Aorta (tissue), 5 donors: Measurements from ENCODE around the gene CMSS1. TPM values are rescaled to one million over a fixed set of nuclear protein-coding genes. Genes with fewer than 3 reads are reported as not detected.

ENCODE experiments used
- ATAC-seq: fragments of 200-7000 bp; cut with Tn5 transposase; one replicate; pipeline ENCODE4 v1.9.1; 2022; ENCODE audit warnings: moderate library complexity; ENCODE audit not compliant: low FRiP score
- DNase-seq, 2 donors: peaks; one replicate each; pipeline ENCODE4 v3.0.0-alpha.2; 2020
- H3K27ac ChIP-seq, 2 donors: one replicate each; pipeline ENCODE4 v1.5.1; 2013; ENCODE audit warnings: low read length in 2 of 2, mild to moderate bottlenecking in 2 of 2, moderate library complexity in 2 of 2, control low read depth in 1 of 2, inconsistent platforms in 1 of 2, low read depth in 1 of 2
- H3K27me3 ChIP-seq, 2 donors: one replicate each; pipeline ENCODE4 v1.6.1; 2013; ENCODE audit warnings: control low read depth in 1 of 2, low read length in 1 of 2, mild to moderate bottlenecking in 1 of 2, moderate library complexity in 1 of 2; ENCODE audit not compliant: insufficient read depth in 2 of 2, control insufficient read depth in 1 of 2
- H3K36me3 ChIP-seq, 2 donors: one replicate each; pipeline ENCODE4 v1.6.1; 2013; ENCODE audit warnings: control low read depth in 1 of 2, low read length in 1 of 2, mild to moderate bottlenecking in 1 of 2; ENCODE audit not compliant: insufficient read depth in 2 of 2, control insufficient read depth in 1 of 2
- H3K4me1 ChIP-seq, 2 donors: one replicate each; pipeline ENCODE4 v1.6.1; 2013; ENCODE audit warnings: low read length in 2 of 2, control low read depth in 1 of 2, mild to moderate bottlenecking in 1 of 2, moderate library complexity in 1 of 2; ENCODE audit not compliant: insufficient read depth in 2 of 2, control insufficient read depth in 1 of 2
- H3K4me3 ChIP-seq, 2 donors: one replicate each; pipeline ENCODE4 v1.5.1; 2013; ENCODE audit warnings: low read length in 2 of 2, control low read depth in 1 of 2, mild to moderate bottlenecking in 1 of 2
- H3K9me3 ChIP-seq: one replicate; pipeline ENCODE4 v1.6.1; 2013; ENCODE audit warnings: mild to moderate bottlenecking, low read length; ENCODE audit not compliant: control insufficient read depth
- WGBS, 2 donors: extraction: QIAGEN DNeasy Blood & Tissue Kit; methylation state at CpG; one replicate each; pipeline ENCODE4 v1.1.7; 2013; 5-methylcytosine and 5-hydroxymethylcytosine counted together
- intact Hi-C, 2 donors: fragments of 100-400 bp; cut with DNase I; formaldehyde crosslinking; loops; one replicate each; pipeline versions ENCODE4 v1.14.2 to v1.15.0; 2022
- polyA plus RNA-seq, 2 donors: library from polyadenylated mRNA; stranded (reverse); fragments of 200-250 nt; gene quantifications; one replicate each; pipeline ENCODE4 v1.2.3, GENCODE V29; 2013
- total RNA-seq, 2 donors: library from RNA; stranded (reverse); fragmentation: NEBNext Ultra II Directional; extraction: Animal tissue kit (Norgen Biotek cat#: 25700); gene quantifications; one replicate each; pipeline ENCODE4 v1.2.1, GENCODE V29; 2021
- donor health status: healthy with polysubstance abuse.
- donor health status: Bipolar disorder and iron deficiency.
- donor health status: DM: no; HTN: no; CAD: no.
- donor health status: DM: no; HTN: no; CAD: no.
- donor health status: DM: yes; HTN: yes; CAD: no.

CMSS1 gene
- total and polyA plus RNA-seq, 4 donors, result 21.3 to 36.3 (median 33.3) TPM

GRCh38 chr3:100024520-100025303 is 207.1 kb downstream of the CMSS1 start:
- Histone ChIP-seq H3K27me3 (no peaks in the 10 kb centered on the region), H3K36me3 (peaks cover 0 to 2% of the 10 kb centered on the region in 2 donors), H3K4me3 (no peak overlapping the region), H3K4me1 (peaks cover 3 to 5% of the 10 kb centered on the region in 2 donors), H3K27ac (peak overlapping the region; percentile 68 to 88), H3K9me3 (no peaks in the 10 kb centered on the region)
- WGBS, 2 donors, result 3% methylated on average over 7 of the region's 7 CpGs
- DNase-seq (no peak), ATAC-seq (no peak)
- intact Hi-C loops, result no loop called here

- Histone ChIP-seq H3K4me3 (no peak overlapping the region), H3K27ac (no peak overlapping the region), H3K4me1 (peaks cover 3 to 12% of the 10 kb centered on the region in 2 donors), H3K36me3 (peaks cover 0 to 2% of the 10 kb centered on the region in 2 donors), H3K27me3 (no peaks in the 10 kb centered on the region), H3K9me3 (no peaks in the 10 kb centered on the region)
- DNase-seq, result no peak
- intact Hi-C loops, result no loop called here
- no peak for ATAC-seq
- WGBS, 2 donors, result 90 to 93% methylated on average over 1 of the region's 1 CpG
These were observed 209.7 kb downstream of the CMSS1 start for GRCh38 chr3:100027321-100027720.

- ATAC-seq (no peak), DNase-seq (no peak)
- H3K36me3 ChIP-seq, result peaks cover 0 to 2% of the 10 kb centered on the region in 2 donors
- H3K27me3 ChIP-seq, result no peaks in the 10 kb centered on the region
- intact Hi-C loops, result no loop called here
- peaks cover 0 to 12% of the 10 kb centered on the region in 2 donors for H3K4me1 ChIP-seq
- H3K27ac ChIP-seq, result no peak overlapping the region
- no peak overlapping the region for H3K4me3 ChIP-seq
- H3K9me3 ChIP-seq, result no peaks in the 10 kb centered on the region
- 77 to 95% methylated on average over 1 of the region's 1 CpG for WGBS, 2 donors
These were observed 211.4 kb downstream of the CMSS1 start for GRCh38 chr3:100029052-100029451.

DNA sequence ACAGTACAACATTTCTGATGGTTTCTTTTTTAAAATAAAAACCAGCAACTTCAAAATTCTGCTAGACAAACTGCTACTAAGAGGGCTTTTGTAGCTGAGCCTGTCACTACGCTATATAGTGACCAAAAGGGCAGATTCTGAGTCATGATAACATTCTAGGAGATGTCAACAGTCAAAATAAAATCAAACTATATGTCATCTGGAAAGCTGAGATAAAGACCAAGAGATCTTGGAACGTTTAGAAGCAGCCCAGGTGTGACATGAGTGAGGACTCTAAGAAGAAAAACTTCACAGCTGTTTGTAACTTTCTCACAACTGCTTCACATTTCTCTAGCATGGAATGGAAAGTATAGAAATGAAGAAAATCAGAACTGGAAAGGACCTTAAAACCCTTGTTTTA is 212.0 kb downstream of the CMSS1 start:
- ATAC-seq (no peak), DNase-seq (no peak)
- intact Hi-C loops, result loop anchor here in 1 of 2 donors (5.0 kb wide), 1 partner anchor 67 kb away; no protein-coding TSS in a partner anchor
- Histone ChIP-seq H3K9me3 (no peaks in the 10 kb centered on the region), H3K4me1 (peaks cover 0 to 12% of the 10 kb centered on the region in 2 donors), H3K27ac (no peak overlapping the region), H3K4me3 (no peak overlapping the region), H3K36me3 (peaks cover 0 to 2% of the 10 kb centered on the region in 2 donors), H3K27me3 (no peaks in the 10 kb centered on the region)
- 25 to 30% methylated on average over 2 of the region's 2 CpGs for WGBS, 2 donors

GRCh38 chr3:100030346-100030745 is 212.7 kb downstream of the CMSS1 start:
- ATAC-seq (no peak), DNase-seq (no peak)
- Histone ChIP-seq H3K27ac (no peak overlapping the region), H3K4me3 (no peak overlapping the region), H3K27me3 (no peaks in the 10 kb centered on the region), H3K4me1 (peaks cover 0 to 12% of the 10 kb centered on the region in 2 donors), H3K9me3 (no peaks in the 10 kb centered on the region), H3K36me3 (peaks cover 0 to 2% of the 10 kb centered on the region in 2 donors)
- WGBS, 2 donors, result 59 to 64% methylated on average over 3 of the region's 3 CpGs
- intact Hi-C loops, result loop anchor here in 1 of 2 donors (5.0 kb wide), 1 partner anchor 68 kb away; no protein-coding TSS in a partner anchor

DNA sequence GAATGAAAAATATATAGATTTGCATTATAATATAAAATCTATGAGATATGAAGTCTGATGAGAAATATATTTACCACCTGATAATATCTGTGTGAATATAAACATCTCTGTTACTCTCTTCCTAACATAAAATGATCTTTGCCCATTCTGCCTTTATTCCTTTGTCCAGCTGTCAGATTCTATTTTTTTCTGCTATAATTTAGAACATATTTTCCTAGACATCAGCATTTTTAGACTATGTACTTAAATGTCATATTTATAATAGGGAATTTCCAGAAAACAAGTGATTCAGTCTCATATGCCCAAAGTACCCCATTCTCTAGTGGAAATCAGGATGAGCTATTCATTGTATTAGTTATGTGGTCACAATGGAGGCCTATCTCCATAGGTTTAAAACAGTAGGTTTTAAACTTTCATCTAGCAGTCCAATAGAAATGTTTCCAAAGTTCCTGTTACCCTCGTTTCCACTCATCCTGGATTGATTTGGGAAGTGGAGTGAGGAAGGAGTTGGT is 213.3 kb downstream of the CMSS1 start:
- DNase-seq (no peak), ATAC-seq (no peak)
- H3K9me3 ChIP-seq, result no peaks in the 10 kb centered on the region
- intact Hi-C loops, result loop anchor here in 1 of 2 donors (5.0 kb wide), 1 partner anchor 69 kb away; no protein-coding TSS in a partner anchor
- H3K27me3 ChIP-seq, result no peaks in the 10 kb centered on the region
- H3K27ac ChIP-seq, result no peak overlapping the region
- WGBS, 2 donors, result 93 to 100% methylated on average over 1 of the region's 1 CpG
- H3K4me1 ChIP-seq, result peaks cover 0 to 12% of the 10 kb centered on the region in 2 donors
- H3K36me3 ChIP-seq, result peaks cover 0 to 2% of the 10 kb centered on the region in 2 donors
- H3K4me3 ChIP-seq, result no peak overlapping the region

- Histone ChIP-seq H3K27ac (no peak overlapping the region), H3K4me1 (peaks cover 0 to 10% of the 10 kb centered on the region in 2 donors), H3K9me3 (no peaks in the 10 kb centered on the region), H3K4me3 (no peak overlapping the region), H3K36me3 (no peaks in the 10 kb centered on the region), H3K27me3 (no peaks in the 10 kb centered on the region)
- 37 to 43% methylated on average over 5 of the region's 5 CpGs for WGBS, 2 donors
- intact Hi-C loops, result loop anchor here in 1 of 2 donors (5.0 kb wide), 1 partner anchor 70 kb away; no protein-coding TSS in a partner anchor
- DNase-seq, result no peak
- no peak for ATAC-seq
These were observed 214.6 kb downstream of the CMSS1 start for GRCh38 chr3:100032243-100032642.

DNA sequence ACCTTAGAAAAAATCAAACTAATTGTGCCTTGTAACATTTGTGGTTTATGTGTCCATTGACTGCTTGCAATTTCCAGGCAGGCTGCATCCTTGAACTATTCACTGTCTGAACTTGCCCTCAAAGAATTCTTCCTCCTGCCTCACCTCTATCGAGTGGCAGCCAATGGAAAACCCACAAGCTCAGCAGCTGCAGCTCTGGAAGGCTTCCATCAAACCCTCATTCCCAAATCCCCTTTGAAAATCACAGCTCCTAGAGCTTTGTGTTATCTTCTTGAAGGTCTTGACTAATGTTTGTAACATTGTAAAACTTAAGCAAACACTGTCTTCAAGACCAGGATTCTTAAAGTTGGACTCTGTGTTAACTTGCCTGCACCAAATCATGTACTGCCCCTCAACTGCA is 215.5 kb downstream of the CMSS1 start:
- 36 to 38% methylated on average over 1 of the region's 1 CpG for WGBS, 2 donors

More for the DNA sequence above, 215.5 kb downstream of the CMSS1 start:
- no peak overlapping the region for H3K4me3 ChIP-seq
- DNase-seq (no peak), ATAC-seq (no peak)
- no peak overlapping the region for H3K27ac ChIP-seq
- intact Hi-C loops, result loop anchor here in 1 of 2 donors (5.0 kb wide), 1 partner anchor 71 kb away; no protein-coding TSS in a partner anchor
- no peaks in the 10 kb centered on the region for H3K9me3 ChIP-seq
- no peaks in the 10 kb centered on the region for H3K36me3 ChIP-seq
- no peaks in the 10 kb centered on the region for H3K27me3 ChIP-seq
- peaks cover 0 to 10% of the 10 kb centered on the region in 2 donors for H3K4me1 ChIP-seq
